ENCODE data around the gene ASTN1.

- TF ChIP-seq ZSCAN29 (IDR thresholded peaks at IDR 0.05) = no peak
- TF ChIP-seq EGR1 (conservative IDR thresholded peaks at IDR 0.05) = no peak
- TF ChIP-seq CTCF (IDR thresholded peaks at IDR 0.05 in 2 of 3, conservative IDR thresholded peaks at IDR 0.05 in 1 of 3; ENCODE audit: insufficient read depth in 2 of 3, low read depth in 1 of 3, low read length in 3 of 3) = no peak
Observed at GRCh38 chr1:177119311-177119710, 45.2 kb downstream of the ASTN1 start.

All from K562 (cell line).